Adipocyte (in vitro differentiated cells): ENCODE data around the gene ISL1.
A peak's percentile ranks its signal among the peaks of the same experiment; 100 is the strongest.

Experiments
- DNase-seq: peaks from one replicate; pipeline ENCODE4 v3.0.0-alpha.2; 2015; ENCODE audit warnings: low read depth
- H3K27me3 ChIP-seq: replicated peaks from 2 replicates; pipeline ENCODE4 v1.7.0; 2013; ENCODE audit warnings: mild to moderate bottlenecking, low read length, moderate library complexity; ENCODE audit not compliant: control insufficient read depth, insufficient read depth
- H3K36me3 ChIP-seq: 2 replicates; pipeline ENCODE4 v1.7.0; 2013; ENCODE audit warnings: low read length, mild to moderate bottlenecking, moderate library complexity; ENCODE audit not compliant: control insufficient read depth, insufficient read depth, severe bottlenecking
- H3K4me1 ChIP-seq: 2 replicates; pipeline ENCODE4 v1.7.0; 2013; ENCODE audit warnings: mild to moderate bottlenecking, low read length, moderate library complexity; ENCODE audit not compliant: control insufficient read depth, insufficient read depth
- H3K4me3 ChIP-seq: 2 replicates; pipeline ENCODE4 v1.7.0; 2013; ENCODE audit warnings: mild to moderate bottlenecking, low read length, moderate library complexity
- H3K9ac ChIP-seq: 2 replicates; pipeline ENCODE4 v1.7.0; 2013; ENCODE audit warnings: mild to moderate bottlenecking, low read length, moderate library complexity
- H3K9me3 ChIP-seq: 2 replicates; pipeline ENCODE4 v1.7.0; 2013; ENCODE audit warnings: mild to moderate bottlenecking, low read length, moderate library complexity; ENCODE audit not compliant: control insufficient read depth

ISL1 gene

GRCh38 chr5:51383131-51384121 is at the start of gene ISL1:
Gene ISL1 (plus strand): TSS chr5:51383448. CDS start chr5:51383672, 224 bp downstream.
- Histone ChIP-seq H3K4me3 (peak within 1 kb of the TSS; percentile 80), H3K9me3 (no peaks in the 10 kb centered on the region), H3K4me1 (peaks cover 21% of the 10 kb centered on the region), H3K27me3 (peaks cover 94% of the 10 kb centered on the region), H3K9ac (peak within 1 kb of the TSS; percentile 13), H3K36me3 (no peaks in the 10 kb centered on the region)
- peak; percentile 82 for DNase-seq

DNA sequence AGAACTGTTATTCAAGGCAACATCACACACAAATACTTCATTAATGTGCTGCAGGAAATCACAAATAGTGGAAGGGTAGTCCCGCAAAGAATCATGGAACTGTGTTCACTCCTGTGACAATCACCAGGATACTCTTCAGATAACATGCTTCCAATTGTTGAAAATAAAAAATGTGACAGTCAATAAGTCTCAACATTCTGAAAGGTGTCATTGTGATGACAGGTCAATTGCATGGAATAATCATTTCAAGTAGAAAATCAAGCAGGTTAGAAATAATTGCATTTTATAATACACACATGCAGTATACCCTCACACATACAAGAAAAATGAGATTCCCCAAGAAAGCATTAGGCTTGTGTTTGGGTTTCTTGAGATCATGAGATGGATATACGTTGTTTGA is 46.4 kb upstream of the ISL1 start:
- no peaks in the 10 kb centered on the region for H3K4me1 ChIP-seq
- no peaks in the 10 kb centered on the region for H3K36me3 ChIP-seq
- no peak overlapping the region for H3K4me3 ChIP-seq
- DNase-seq: no peak
- H3K27me3 ChIP-seq: no peaks in the 10 kb centered on the region
- no peak overlapping the region for H3K9ac ChIP-seq
- no peaks in the 10 kb centered on the region for H3K9me3 ChIP-seq

- DNase-seq: no peak
- Histone ChIP-seq H3K9me3 (no peaks in the 10 kb centered on the region), H3K4me3 (no peak overlapping the region), H3K9ac (no peak overlapping the region), H3K4me1 (no peaks in the 10 kb centered on the region), H3K27me3 (no peaks in the 10 kb centered on the region), H3K36me3 (no peaks in the 10 kb centered on the region)
Observed at GRCh38 chr5:51345106-51345505, 38.1 kb upstream of the ISL1 start.

- H3K9me3 ChIP-seq: no peaks in the 10 kb centered on the region
- DNase-seq: no peak
- H3K4me3 ChIP-seq: no peak overlapping the region
- H3K27me3 ChIP-seq: no peaks in the 10 kb centered on the region
- H3K4me1 ChIP-seq: no peaks in the 10 kb centered on the region
- no peaks in the 10 kb centered on the region for H3K36me3 ChIP-seq
- H3K9ac ChIP-seq: no peak overlapping the region
Observed at GRCh38 chr5:51347157-51347556, 36.1 kb upstream of the ISL1 start.

DNA sequence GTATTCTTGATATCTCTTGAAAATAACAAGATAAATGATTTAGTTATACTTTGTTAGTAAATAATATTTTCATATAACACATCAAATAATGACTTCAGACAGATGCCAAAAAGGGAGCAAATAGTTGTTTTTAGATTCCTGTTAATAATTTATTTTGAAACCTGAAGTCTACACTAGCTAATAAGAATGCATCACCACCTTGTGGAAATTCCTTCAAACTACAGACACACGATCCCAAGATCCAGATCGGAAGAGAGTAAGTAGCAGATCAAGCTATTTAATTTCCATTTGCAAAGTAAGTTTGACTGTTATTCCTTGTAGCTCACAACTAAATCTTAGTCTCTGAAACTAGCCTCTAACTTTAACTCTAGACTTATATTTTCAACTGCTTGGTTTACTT is 35.5 kb upstream of the ISL1 start:
- no peaks in the 10 kb centered on the region for H3K4me1 ChIP-seq
- no peaks in the 10 kb centered on the region for H3K9me3 ChIP-seq
- no peak for DNase-seq
- H3K36me3 ChIP-seq: no peaks in the 10 kb centered on the region
- H3K4me3 ChIP-seq: no peak overlapping the region
- no peak overlapping the region for H3K9ac ChIP-seq
- no peaks in the 10 kb centered on the region for H3K27me3 ChIP-seq

- no peaks in the 10 kb centered on the region for H3K9me3 ChIP-seq
- no peak overlapping the region for H3K9ac ChIP-seq
- H3K27me3 ChIP-seq: peaks cover 15% of the 10 kb centered on the region
- no peaks in the 10 kb centered on the region for H3K4me1 ChIP-seq
- no peaks in the 10 kb centered on the region for H3K36me3 ChIP-seq
- no peak overlapping the region for H3K4me3 ChIP-seq
- no peak for DNase-seq
Observed at GRCh38 chr5:51371052-51371451, 12.2 kb upstream of the ISL1 start.

DNA sequence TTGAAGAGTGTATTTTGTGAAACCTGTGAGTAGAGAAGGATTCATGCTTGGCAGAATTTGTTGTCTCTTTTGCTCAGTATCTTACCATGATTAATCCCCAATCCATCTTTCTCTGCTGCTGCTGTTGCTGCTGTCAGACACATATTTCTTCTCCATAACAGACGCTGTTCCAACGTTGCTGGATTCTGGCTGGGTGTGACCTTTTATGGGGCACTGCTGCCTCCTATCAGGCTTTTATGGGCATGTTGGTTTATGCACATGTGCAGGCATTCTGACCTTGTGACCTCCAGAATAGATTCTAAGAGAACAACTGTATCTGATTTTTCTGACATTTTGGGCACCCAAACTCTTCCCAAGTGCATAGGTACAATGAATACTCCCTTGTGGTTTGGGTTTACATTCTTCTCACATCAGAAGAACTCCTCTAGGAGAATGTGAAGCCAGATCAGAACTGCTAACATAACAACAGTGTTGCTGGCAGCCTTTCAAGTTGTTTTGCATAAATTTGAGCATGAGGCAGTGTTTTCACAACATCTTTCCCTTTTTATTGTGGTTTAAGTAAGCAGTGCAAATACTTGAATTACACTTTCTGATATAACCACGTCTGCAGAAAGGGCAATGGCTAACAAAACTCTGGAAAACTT is 9.2 kb upstream of the ISL1 start:
- Histone ChIP-seq H3K9ac (no peak overlapping the region), H3K4me3 (no peak overlapping the region), H3K4me1 (peaks cover 7% of the 10 kb centered on the region), H3K27me3 (peaks cover 44% of the 10 kb centered on the region), H3K9me3 (no peaks in the 10 kb centered on the region), H3K36me3 (no peaks in the 10 kb centered on the region)
- DNase-seq: no peak

DNA sequence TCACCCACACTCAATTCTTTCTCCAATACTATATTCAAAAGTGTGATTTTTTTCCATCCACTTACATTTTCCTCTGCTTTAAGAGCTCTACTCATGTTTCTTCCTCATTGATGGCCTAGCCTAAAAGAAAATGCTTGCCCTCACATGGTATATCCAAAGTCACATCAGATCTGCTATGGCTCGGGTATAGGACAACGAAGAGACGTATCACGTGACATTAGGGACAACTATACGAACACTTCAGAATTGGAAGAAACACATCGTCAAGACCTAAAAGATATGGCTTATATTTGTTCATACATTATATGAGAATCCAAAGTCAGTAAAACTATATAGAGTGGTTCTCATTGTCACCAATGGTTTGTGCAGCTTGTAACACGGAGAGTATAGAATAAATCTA is 8.2 kb upstream of the ISL1 start:
- peaks cover 55% of the 10 kb centered on the region for H3K27me3 ChIP-seq
- H3K4me1 ChIP-seq: peaks cover 10% of the 10 kb centered on the region
- no peak overlapping the region for H3K9ac ChIP-seq
- H3K9me3 ChIP-seq: no peaks in the 10 kb centered on the region
- H3K36me3 ChIP-seq: no peaks in the 10 kb centered on the region
- no peak for DNase-seq
- no peak overlapping the region for H3K4me3 ChIP-seq

DNA sequence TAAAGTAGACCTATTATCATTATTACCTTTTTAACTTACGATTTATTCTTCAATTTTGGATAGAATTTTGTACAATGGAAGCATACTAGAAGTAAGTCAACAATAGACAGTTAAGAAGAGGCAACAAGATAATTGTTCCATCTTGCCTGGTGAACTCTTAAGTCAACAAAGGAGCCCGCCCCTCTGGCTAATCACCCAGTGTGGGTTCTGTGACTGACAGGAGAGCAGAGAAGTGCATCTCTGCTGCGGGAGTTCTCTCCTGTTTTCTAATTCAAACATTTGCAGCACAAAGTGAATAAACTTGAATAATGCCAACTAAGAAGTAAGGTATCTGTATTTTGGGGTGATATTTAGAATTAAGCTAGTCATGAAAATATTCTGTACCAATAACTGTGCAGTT is 6.7 kb upstream of the ISL1 start:
- Histone ChIP-seq H3K36me3 (no peaks in the 10 kb centered on the region), H3K4me3 (no peak overlapping the region), H3K4me1 (peaks cover 10% of the 10 kb centered on the region), H3K9ac (no peak overlapping the region), H3K9me3 (no peaks in the 10 kb centered on the region), H3K27me3 (peaks cover 68% of the 10 kb centered on the region)
- no peak for DNase-seq

GRCh38 chr5:51377151-51378060 is 5.8 kb upstream of the ISL1 start:
- DNase-seq: no peak
- Histone ChIP-seq H3K9ac (no peak overlapping the region), H3K4me1 (peaks cover 10% of the 10 kb centered on the region), H3K36me3 (no peaks in the 10 kb centered on the region), H3K27me3 (peaks cover 76% of the 10 kb centered on the region), H3K9me3 (no peaks in the 10 kb centered on the region), H3K4me3 (no peak overlapping the region)

GRCh38 chr5:51378061-51378409 is 5.2 kb upstream of the ISL1 start:
- H3K4me1 ChIP-seq: peaks cover 10% of the 10 kb centered on the region
- no peak for DNase-seq
- no peaks in the 10 kb centered on the region for H3K9me3 ChIP-seq
- H3K4me3 ChIP-seq: no peak overlapping the region
- peaks cover 82% of the 10 kb centered on the region for H3K27me3 ChIP-seq
- H3K9ac ChIP-seq: no peak overlapping the region
- H3K36me3 ChIP-seq: no peaks in the 10 kb centered on the region
